HG03575 (cell line): ENCODE data around the gene MFRP.

ENCODE experiments used
- ATAC-seq: cut with Tn5 transposase; IDR thresholded peaks from one replicate; pipeline ENCODE4 v1.9.1; 2021; ENCODE audit not compliant: unreplicated experiment, insufficient number of reproducible peaks, low FRiP score; ENCODE audit errors: extremely low read depth

The MFRP gene

DNA sequence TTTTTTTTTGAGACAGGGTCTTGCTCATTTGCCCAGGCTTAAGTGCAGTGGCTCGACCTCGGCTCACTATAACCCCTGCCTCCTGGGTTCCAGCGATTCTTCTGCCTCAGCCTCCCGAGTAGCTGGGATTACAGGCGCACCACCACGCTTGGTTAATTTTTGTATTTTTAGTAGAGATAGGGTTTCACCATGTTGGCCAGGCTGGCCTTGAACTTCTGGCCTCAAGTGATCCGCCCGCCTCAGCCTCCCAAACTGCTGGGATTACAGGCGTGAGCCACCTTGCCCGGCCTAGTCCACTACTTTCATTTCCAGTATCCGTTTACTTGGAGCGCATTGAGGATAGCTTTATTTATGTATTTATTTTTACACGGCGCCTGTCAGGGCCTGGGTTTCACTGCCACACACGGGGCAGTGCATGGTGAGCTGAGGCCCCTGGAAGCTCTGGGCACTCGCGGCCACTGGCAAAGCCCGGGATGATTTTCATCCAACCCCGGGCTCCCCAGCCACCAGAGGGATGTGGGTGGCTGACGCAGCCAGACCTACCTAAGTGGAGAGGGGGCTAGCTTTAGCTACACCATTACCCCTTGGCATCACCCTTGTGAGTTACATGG is 23.5 kb downstream of the MFRP start:
- no peak for ATAC-seq

DNA sequence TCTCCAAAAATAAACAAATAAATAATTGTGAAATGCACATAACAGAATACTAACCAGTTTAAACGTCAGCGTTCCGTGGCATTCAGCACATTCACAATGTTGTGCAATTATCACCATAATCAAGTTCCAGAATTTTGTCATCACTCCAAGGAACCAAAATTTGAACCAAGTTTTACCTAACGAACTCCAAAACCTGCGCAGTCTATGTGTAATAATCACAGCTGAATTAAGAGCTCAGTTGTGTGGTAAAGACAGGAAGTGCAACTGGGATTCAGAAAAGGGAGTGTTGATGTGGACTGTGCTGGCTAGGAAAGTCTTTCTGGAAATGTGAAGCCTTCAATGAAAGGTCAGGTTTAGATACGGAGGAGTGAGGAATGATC is 24.2 kb downstream of the MFRP start:
- ATAC-seq = no peak

DNA sequence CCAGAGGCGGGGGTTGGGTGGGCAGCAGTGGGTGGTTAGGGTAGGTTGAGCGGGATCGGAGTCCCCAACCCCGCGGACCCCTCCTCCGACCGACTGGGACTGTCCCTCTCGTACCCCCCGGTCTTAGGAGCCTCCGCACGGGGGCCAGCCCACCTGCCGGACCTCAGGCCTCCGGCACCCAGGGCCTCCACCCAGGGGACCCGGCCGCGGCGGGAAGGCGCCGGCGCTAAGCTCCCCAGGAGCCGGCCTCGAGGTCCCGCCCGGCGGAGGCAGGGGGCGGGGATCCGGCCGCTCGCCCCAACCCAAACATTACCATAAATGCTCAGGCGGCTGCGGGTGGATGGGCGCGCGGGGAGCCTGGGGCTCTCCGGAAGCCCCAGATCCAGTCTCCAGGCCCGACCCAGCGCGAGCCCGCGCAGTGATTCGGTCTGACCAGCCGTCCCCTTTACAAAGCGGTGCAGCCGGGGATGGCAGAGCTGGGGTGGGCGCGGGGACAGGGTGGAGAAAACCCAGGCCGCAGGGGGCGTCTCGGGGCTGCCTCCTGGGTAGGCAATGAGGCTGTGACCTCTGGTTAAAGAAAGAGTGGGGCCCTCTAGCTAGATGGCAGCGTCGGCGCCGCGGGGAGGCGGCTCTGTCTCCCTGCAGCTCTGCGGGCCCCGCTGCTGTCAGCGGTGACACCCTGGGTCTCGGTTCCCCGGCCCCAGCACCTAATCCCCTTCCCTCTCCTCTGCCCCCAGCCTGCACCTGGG is 25.6 kb downstream of the MFRP start:
- ATAC-seq = no peak

DNA sequence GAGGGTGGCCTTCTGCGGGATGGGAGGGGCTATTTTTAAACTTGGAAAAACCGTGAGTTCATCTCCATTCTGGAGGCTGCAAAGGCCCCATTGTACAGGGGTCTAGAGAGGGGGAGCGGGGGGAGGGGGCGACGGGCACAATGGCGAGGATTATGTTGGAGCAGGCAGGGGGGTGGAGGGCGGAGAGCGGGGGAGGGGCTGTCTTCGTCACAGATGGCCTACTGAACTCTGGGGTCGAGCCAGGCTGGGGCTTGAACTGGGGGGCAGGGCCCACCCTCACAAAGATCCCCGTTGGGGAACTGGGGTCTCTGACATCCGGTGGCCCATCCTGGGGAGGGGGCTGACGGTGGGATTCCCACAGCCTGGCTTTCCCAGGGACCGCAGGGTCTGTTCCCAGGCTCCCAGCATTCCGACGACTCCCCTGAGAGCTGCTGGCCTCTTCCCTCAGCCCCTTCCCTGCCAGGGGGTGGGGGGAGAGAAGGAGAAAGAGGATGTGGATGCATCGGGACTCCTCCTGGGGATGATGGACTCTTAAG is 26.2 kb downstream of the MFRP start:
- ATAC-seq = no peak

DNA sequence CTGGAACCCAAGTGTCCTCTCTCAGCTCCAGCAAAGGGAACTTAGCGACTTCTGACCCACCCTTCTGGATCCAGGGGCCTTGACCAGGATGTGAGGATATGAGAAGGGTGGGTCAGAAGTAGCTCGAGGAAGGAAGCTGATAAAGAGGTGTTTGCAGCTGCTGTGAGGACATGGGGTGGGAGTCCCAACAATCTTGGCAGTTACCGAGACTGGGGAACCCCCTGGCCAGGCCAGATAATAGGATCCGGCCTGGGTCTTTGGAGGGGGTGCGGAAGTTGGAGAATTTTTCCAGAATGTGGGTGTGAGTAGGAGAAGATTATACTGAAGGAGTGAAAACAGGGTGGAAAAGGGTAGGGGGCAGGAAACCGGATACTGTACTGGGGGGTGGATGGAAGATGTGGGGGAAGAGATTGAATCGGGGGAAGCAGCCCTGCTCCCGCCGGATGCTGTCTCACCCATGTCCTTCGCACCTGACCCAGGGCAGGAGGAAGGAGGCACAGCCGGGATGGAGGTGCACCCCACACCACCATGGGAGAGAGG is 26.7 kb downstream of the MFRP start:
- no peak for ATAC-seq

DNA sequence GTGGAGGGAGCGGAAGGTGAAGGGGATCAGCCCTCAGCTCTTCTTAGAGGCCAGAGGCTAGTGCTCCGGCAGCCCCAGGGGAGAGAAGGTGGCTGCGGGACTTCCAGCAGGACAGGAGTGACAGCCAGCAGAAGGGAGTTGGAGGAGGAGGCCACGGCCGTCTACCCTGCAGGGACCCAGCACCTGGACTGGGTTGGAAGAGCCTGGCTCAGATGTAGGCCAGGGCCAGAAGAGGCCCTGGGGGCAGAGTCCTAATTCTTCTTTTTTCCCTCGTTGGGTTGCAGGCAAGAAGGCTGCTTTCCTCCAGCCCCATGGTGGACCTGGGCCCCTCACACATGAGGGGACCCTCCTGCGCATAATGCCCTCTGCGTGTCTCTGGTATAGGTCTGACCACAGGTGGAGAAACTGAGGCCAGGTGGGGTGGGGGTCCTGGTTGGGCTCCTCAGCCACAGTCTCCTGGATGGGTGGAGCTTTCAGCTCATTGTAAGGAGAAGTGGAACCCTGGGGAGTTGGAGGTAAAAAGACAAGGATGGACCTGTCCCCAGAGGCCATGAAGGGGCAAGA is 27.3 kb downstream of the MFRP start:
- no peak for ATAC-seq

DNA sequence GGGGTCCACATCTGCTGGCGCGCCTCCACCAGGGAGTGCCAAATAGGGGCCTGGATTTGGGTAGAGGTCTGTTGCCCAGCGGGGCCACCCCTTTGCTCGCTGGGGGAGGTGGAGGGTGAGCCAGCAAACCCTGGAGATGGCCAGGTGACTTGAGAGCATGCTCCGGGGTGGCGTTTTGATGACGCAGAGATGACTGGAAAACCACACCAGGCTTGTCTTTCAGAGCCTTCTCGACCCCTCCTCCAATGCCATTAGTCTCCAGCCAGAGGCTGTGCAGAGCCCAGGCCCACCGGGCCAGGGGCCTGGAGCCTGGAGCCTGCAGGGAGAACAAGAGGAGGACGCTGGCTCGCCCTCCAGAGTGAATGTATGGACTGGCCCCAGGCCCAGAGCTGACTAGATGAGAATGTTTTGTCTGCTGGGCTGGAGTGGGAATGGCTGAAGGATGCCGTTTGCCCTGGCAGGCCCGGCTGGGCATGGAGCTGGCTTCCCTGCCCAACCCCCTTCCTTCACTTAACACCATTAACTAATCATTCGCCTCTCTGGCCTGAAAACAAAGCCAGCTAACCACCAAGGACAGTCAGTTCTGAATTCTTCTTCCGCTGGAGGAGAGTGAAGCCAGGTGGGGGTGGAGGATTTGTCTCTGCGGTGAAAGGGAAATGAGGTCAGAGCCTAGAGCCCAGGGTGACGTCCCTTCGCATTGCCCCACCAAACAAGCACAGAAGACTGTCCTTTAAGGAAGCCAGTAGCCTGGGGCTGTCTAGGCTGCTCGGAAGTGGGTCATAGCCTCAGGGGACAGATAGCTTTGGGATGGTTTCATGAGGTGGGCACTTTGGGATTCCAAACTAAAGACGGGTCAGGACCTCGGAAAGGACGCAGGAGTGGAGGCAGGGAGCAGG is 28.0 kb downstream of the MFRP start:
- no peak for ATAC-seq

DNA sequence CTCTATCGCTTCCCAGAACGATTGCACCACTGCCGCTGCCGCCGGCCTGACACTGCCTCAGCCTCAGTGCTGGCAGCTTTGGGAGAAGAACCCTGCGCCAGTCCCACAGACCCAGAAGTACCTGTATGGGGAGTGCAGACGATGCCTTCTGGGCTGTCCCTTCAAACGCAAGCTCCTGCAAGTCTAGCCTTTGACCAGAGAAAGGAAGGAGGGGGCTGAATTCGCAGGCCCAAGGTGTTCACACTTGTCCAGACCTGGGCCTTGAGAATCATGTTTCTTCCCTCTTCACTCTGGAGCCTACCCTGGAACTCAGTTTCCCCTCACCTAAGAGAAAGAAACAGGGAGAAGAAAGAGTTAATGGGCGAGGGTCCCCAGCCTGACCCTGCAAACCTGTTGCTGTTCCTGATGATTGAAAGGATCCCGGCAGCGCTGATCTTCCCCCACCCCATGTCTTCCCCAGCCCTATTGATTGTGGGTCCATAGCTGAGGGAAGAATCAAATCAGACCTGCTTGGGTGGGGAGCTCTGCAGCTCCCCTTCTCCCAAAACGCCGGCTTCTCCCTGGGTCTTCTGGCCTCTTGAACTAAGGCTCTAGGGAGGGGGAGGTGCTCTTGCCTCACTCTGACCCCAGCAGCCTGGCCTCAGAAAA is 28.8 kb downstream of the MFRP start:
- ATAC-seq = no peak

DNA sequence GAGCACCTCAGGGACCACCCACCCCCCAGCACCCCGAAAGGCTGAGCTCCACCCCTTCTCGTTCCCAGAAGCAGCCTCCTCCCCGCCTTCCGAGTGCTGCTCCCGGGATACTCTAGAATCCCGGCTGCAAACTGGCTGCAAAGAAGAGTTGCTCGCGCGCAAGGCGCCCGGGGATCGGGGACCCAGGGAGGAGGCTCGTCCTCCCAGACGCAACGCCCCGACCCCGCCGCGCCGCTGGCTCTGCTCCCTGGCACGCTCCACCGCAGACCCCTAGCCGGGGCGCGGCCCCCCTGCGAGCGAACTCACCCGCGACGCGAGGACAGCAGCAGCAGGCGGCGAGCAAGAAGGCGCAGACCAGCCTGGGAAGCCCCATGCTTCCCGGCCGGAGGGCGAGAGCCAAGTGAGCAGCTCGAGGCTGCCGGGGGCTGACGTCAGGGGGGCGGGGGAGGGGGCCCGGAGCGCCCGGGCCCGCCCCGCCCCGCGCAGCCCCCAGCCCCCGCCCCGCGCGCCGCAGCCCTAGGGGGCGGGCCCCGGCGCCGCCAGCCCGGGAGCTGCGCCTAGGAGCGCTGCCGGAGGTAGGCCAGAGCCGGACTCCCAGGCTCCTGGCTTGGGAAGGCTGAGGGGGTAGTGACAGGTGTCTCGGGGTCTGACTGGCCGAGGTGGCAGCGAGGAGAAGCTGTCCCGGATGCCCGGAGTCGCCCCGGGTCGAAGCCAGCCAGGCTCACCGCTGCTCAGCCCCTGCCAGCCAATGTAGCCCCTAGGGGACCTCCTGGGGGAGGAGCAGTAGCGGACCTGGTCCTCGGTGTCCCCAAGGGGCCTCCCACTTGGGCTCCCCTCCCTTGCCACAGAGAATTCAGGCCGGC is 29.5 kb downstream of the MFRP start, which contains the start of gene MCAM:
TSS of gene MCAM (minus strand) at position 402 of the 863 bp plus-strand sequence. CDS start at position 373, 29 bp downstream.
- no peak for ATAC-seq

DNA sequence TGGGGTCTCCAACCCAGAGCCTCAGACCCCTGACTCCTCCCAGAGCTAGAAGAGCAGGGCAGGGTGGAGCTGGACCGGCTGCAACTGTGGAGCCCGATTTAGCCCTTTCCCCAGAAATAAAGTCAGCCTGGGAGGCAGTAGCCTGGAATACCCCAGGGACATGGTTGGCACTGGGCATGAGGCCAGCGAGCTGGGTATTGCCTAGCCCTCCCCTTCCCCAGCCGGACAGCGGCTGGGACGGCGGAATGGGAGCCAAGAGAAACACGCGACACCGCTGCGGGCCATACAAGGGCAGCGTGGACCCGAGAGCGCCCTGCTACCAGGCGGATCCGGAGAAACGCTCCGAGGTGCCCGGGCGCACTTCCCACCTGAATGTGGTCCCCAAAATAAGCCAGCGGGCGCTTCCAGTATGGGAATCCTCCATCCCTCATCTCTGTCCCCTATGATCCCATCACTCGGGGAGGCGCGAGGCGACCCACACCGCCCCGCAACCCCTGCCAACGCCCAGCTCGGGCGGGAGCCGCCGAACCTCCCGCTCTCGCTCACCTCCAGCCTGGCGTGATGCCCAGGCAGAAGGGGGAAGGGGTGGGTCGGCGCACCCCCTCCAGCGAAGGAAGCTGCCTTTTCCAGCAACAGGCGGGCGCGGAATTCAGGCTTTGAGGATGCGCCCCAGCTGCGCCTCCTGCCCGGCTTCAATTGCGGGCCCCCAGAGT is 30.3 kb downstream of the MFRP start:
- ATAC-seq = no peak

DNA sequence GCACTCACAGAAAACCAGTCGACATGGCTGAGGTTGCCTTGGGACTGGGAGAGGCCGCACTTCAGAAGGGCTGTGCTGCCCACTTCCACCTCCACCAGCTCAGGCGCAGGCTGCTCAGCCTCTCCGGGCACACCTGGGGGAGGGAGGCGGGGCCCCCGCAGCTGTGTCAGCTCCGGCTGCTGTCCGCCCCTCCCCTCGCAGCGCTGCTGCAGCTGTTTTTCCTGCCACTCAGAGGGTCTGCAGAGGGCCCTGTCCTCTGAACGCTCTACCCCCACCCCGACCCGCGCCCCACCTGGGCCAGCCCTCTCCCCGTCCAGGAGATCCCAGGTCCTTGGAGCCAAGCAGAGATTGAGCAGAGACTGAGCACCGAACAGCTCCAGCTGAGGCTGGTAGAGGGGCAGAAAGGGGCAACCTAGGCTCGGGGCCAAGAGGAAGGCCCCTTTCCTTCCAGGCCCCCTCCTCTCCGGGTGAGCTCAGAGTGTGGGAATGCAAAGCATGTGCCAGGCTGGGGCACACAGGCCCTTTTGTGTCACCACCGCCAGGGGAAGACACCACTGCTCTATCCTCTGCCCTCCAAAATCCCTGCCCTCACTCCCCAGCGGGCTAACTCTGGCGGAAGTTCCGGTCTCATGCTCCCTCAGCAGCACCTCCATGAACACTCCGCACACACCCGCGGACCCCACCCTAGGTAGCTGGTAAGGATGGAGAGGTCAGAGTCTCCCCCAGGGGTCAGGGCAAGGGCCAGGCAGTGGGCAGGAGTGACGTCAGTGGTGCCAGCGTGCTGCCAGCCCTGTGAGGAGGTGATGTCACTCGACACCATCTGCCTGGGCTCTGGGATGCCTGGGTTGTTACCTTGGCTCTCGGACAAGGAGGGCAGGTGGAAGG is 31.1 kb downstream of the MFRP start:
- no peak for ATAC-seq

DNA sequence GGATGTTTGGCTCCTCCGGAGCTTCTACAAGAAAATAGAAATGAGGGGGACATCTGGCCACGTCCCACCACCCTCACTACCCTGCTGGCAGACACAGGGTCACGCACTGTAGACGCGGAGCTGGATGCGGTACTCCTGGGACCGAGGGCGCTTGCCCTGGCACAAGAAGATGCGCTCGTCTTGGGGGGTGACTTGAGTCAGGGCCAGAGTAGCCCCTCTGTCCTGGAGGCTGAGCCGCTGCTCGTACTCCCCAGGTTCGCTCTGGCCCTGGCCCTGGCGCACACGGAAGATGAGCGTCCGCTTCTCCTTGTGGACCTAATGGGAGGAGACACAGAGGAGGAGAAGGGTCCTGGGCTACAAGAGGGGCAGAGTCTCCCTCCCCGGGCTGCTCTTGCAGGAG is 31.8 kb downstream of the MFRP start:
- no peak for ATAC-seq

DNA sequence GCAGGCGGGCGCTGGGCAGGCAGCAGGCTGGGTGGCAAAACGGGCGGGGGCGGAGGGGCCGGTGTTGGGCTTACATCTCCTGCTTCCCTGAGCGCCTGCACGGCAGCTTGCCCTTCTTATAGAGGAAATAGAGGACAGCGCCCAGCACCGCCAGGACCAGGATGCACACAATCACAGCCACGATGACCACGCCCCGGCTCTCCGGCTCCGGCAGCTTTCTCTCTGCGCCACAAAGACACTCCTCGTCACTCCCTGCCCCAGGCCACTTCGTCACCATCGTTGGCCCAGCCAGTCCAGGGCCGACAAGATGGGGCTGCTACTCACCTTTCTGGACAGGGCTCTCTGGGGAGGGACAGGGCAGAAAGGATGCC is 35.8 kb downstream of the MFRP start:
- no peak for ATAC-seq

DNA sequence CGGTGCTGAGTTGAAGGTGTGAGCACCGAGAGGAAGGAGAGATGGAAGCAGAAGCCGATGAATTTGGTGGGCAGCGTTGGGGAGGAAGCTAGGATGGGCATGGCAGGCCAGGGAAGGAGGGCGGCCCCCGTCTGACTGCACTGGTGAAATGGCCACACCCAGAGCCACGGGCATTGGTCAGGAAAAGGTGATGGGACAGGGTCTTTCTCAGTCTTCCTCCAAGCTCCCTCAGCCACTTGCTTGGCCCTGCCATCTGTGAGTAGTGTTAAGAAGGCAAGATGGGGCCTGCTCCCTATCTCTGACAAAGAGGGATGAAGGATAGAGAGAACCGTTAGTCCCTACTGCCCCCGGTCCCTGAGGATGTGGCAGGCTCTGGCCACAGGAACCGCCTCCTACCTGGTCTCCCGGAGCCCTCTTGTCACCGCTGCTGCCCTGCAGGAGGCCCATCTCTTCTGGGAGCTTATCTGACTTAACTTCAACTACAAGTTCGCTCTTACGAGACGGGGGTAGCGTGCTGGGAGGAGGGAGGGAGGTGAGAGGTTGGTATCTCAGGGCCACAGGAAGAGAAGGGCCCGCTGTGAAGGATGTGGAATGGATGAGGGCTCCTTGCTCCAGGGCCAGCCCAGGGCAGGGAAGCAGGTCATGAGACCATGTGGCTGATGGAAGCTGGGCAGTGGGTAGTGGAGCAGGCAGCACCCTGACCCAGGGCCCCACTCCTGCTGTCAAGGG is 36.4 kb downstream of the MFRP start:
- no peak for ATAC-seq

DNA sequence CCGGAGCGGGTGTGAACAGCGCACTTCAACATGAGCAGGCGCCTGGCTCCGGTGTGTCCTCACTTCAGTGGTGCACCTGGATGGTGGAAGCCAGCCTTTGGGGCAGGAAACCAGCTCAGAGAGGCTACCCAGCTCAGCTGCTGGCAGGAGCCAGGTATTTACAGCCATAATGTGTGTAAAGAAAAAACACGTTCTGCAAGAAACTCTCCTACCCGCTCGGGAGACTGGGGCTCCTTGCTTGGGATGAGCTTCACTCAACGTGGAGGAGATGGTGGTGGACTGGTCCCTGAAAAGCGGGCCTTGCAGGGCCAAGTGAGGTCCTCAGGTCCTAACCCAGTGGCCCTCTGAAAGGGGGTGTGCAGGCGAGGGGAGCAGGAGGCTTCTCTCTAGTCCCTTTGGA is 37.1 kb downstream of the MFRP start:
- no peak for ATAC-seq

DNA sequence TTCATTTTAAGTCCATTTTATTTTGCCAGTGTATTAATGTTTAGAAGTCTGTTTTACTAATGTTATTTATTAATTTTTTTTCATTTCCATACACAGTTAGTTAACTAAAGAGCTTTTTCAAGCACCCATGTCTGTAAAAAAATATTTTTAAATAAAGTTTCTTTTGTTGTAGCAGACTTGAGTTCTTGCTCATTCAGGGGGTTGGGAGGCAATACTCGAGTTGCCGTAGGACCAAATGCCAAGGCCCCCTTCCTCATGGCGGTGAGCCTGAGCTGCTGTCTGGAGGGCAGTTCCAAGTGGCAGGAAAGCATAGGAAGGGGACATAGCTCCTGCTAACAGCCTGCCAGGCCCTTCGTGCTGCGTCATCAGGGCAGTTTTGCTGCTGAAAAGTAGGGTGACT is 38.5 kb downstream of the MFRP start:
- no peak for ATAC-seq
